NT2/D1 (cell line): ENCODE data around the gene COG2.

Source experiments
- SUZ12 ChIP-seq: IDR thresholded peaks from 2 replicates; pipeline ENCODE4 v1.6.1; 2011; ENCODE audit not compliant: insufficient read length, insufficient read depth; ENCODE audit errors: extremely low read depth
- YY1 ChIP-seq: IDR thresholded peaks from 2 replicates; pipeline ENCODE4 v1.6.1; 2011; ENCODE audit not compliant: insufficient read length, insufficient read depth
- ZNF274 ChIP-seq: IDR thresholded peaks from 2 replicates; pipeline ENCODE4 v1.6.1; 2011; ENCODE audit warnings: mild to moderate bottlenecking, low read depth, low read length

GRCh38 chr1:230725256-230726012 is 83.2 kb downstream of the COG2 start:
- TF ChIP-seq YY1, result no peak
- TF ChIP-seq ZNF274, result no peak
- TF ChIP-seq SUZ12, result no peak
